GM12878 (cell line): ENCODE measurements around the gene CHL1. TPM values are rescaled to one million over a fixed set of nuclear protein-coding genes. Genes with fewer than 3 reads are reported as not detected.

Source experiments
- ATAC-seq: fragments of 200-7000 bp; cut with Tn5 transposase; 3 replicates; pipeline ENCODE4 v1.9.1; 2020; ENCODE audit warnings: mild to moderate bottlenecking, moderate library complexity
- BruUV-seq: library from RNA; stranded (reverse); fragments of 400-500 nt; replicated peaks from 2 replicates; lab custom pipeline; 2021; lab: Mats Ljungman, UMichigan
- CTCF ChIA-PET: fragments of 300-600 bp; sonication (Branson Sonifier 250); formaldehyde crosslinking; extraction: SDS; loops from one replicate; lab custom pipeline; 2021; ENCODE audit warnings: inconsistent platforms; lab: Yijun Ruan, JAX
- POLR2A ChIA-PET: fragments of 350-600 bp; formaldehyde crosslinking; extraction: SDS; loops from one replicate; lab custom pipeline; 2021; ENCODE audit warnings: inconsistent platforms; lab: Charles Lee
- RAD21 ChIA-PET: fragments of 300-600 bp; sonication (Branson Sonifier 250); formaldehyde crosslinking; loops from one replicate; lab custom pipeline; 2023; ENCODE audit warnings: antibody characterized with exemption; ENCODE audit not compliant: unreplicated experiment; lab: Charles Lee
- SMC1A ChIA-PET: fragments of 300-600 bp; sonication (Branson Sonifier 250); formaldehyde crosslinking; loops from one replicate; lab custom pipeline; 2023; ENCODE audit not compliant: unreplicated experiment, uncharacterized antibody; lab: Charles Lee
- DNase-seq: peaks from one replicate; pipeline ENCODE4 v3.0.0-alpha.2; 2011; ENCODE audit warnings: low read depth, low spot score
- FAIRE-seq: peaks from 3 replicates; lab custom pipeline; 2011; peaks lifted over from hg19 to GRCh38; lab: Jason Lieb, UNC
- H2AFZ ChIP-seq: 2 replicates; pipeline ENCODE4 v1.6.0; 2011; ENCODE audit warnings: low read depth, low read length, control low read depth; ENCODE audit not compliant: control insufficient read depth
- H3K27ac ChIP-seq: 2 replicates; pipeline ENCODE4 v1.5.1; 2011; ENCODE audit warnings: control low read depth; ENCODE audit not compliant: control insufficient read depth, insufficient read depth
- H3K27me3 ChIP-seq, 2 experiments: replicated peaks in 1 of 2; 2 replicates each; pipeline versions ENCODE4 v1.6.0 to v1.6.1; 2011; ENCODE audit warnings: low read length in 1 of 2; ENCODE audit not compliant: control insufficient read depth in 2 of 2, insufficient read depth in 2 of 2
- H3K36me3 ChIP-seq, 2 experiments: 2 replicates each; pipeline ENCODE4 v1.5.1; 2011; ENCODE audit warnings: low read length in 1 of 2; ENCODE audit not compliant: control insufficient read depth in 2 of 2, insufficient read depth in 2 of 2
- H3K4me1 ChIP-seq: 2 replicates; pipeline ENCODE4 v1.6.1; 2011; ENCODE audit warnings: mild to moderate bottlenecking, low read length, moderate library complexity, mixed read lengths; ENCODE audit not compliant: control insufficient read depth, insufficient read depth
- H3K4me2 ChIP-seq: 2 replicates; pipeline ENCODE4 v1.6.0; 2011; ENCODE audit warnings: control low read depth; ENCODE audit not compliant: control insufficient read depth, insufficient read depth
- H3K4me3 ChIP-seq: fragments of 200-600 bp; sonication (generic); 2 replicates; pipeline ENCODE4 v1.5.1; 2016
- H3K79me2 ChIP-seq: 2 replicates; pipeline ENCODE4 v1.6.0; 2011; ENCODE audit warnings: low read length; ENCODE audit not compliant: control insufficient read depth, insufficient read depth
- H3K9ac ChIP-seq: 2 replicates; pipeline ENCODE4 v1.8.0; 2011; ENCODE audit warnings: low read length, control low read depth, mixed read lengths; ENCODE audit not compliant: control insufficient read depth, insufficient read depth
- H3K9me3 ChIP-seq: replicated peaks from 3 replicates; pipeline ENCODE4 v1.5.1; 2011; ENCODE audit warnings: mild to moderate bottlenecking, low read length; ENCODE audit not compliant: control insufficient read depth, insufficient read depth
- H4K20me1 ChIP-seq: 2 replicates; pipeline ENCODE4 v1.6.0; 2011; ENCODE audit not compliant: control insufficient read depth, insufficient read depth
- SIN3A ChIP-seq: IDR thresholded peaks from 2 replicates; pipeline ENCODE4 v1.6.1; 2012; ENCODE audit warnings: low read depth, low read length, improper control_type of control experiment
- ZNF592 ChIP-seq: fragments of 450-650 bp; IDR thresholded peaks from 2 replicates; pipeline ENCODE4 v1.6.1; 2017; ENCODE audit warnings: mild to moderate bottlenecking, moderate library complexity
- WGBS: methylation state at CpG from one replicate; pipeline ENCODE4 v1.1.6; 2016; ENCODE audit warnings: low lambda C conversion rate; ENCODE audit not compliant: insufficient replicate concordance, insufficient coverage; ENCODE audit errors: missing lambda C conversion rate; 5-methylcytosine and 5-hydroxymethylcytosine counted together
- in situ Hi-C: fragments of 300-500 bp; cut with MboI; formaldehyde crosslinking; loops from 9 replicates; pipeline ENCODE4 v1.14.3; 2018; ENCODE audit warnings: mixed read lengths
- intact Hi-C: fragments of 100-400 bp; cut with micrococcal nuclease; formaldehyde crosslinking; loops from one replicate; pipeline ENCODE4 v1.14.2; 2022; ENCODE audit not compliant: unreplicated experiment
- polyA plus RNA-seq, 11 experiments: library from polyadenylated mRNA; depleted of rRNA in 4 of 11; unstranded in 6 of 11; stranded (reverse) in 5 of 11; fragments of >200 nt; fragmentation: Nextera tagmentation in 4 of 11; fragmentation: Illumina TruSeq in 1 of 11; extraction: Ambion mirVana in 4 of 11; extraction: Trizol in 1 of 11; gene quantifications; 1 replicate in 1 of 11; 2 replicates in 10 of 11; pipeline versions ENCODE4 v1.2.1 to v1.2.3, GENCODE V29; 2011 to 2016; ENCODE audit warnings: inconsistent platforms in 2 of 11, missing spikeins in 2 of 11, low read depth in 1 of 11
- total RNA-seq, 4 experiments: library from RNA; depleted of rRNA in 3 of 4; stranded (reverse); fragments of >200 nt in 3 of 4; fragmentation: Illumina TruSeq in 1 of 4; extraction: Trizol in 1 of 4; gene quantifications; 2 replicates each; pipeline versions ENCODE4 v1.2.1 to v1.2.3, GENCODE V29; 2013 to 2021
- TF ChIP-seq, protein P1 (sequence below): fragments of 450-650 bp; formaldehyde crosslinking; IDR thresholded peaks from 2 replicates; pipeline ENCODE4 v1.4.0; 2022; ENCODE audit warnings: mild to moderate bottlenecking, moderate library complexity

Gene CHL1
- total and polyA plus RNA-seq, 10 of the 15 experiments (the other 5 are each of a cell fraction or from before 2014, with no cell fraction given), result 0.71 to 30.4 (median 1.8) TPM

DNA sequence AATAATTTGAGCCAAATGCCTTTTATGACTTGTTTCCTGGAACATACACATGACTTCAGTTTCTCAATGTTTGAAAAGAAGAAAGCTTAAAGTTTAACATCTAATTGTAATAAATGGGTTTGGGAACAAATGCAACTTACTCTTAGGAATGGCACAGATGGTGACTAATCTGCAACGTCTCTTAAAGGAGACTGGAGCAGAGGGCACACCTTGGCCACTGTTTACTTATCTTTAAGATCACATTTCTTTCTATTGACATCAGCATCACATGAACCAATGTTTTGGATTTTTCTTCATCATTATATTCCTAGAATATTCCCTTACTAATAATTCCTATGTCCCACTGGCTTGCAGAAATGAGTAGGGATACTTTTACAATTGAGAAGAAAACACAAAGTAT, 229.5 kb downstream of the CHL1 start (continued):
- no peak for TF ChIP-seq SIN3A
- TF ChIP-seq, protein P1, sequence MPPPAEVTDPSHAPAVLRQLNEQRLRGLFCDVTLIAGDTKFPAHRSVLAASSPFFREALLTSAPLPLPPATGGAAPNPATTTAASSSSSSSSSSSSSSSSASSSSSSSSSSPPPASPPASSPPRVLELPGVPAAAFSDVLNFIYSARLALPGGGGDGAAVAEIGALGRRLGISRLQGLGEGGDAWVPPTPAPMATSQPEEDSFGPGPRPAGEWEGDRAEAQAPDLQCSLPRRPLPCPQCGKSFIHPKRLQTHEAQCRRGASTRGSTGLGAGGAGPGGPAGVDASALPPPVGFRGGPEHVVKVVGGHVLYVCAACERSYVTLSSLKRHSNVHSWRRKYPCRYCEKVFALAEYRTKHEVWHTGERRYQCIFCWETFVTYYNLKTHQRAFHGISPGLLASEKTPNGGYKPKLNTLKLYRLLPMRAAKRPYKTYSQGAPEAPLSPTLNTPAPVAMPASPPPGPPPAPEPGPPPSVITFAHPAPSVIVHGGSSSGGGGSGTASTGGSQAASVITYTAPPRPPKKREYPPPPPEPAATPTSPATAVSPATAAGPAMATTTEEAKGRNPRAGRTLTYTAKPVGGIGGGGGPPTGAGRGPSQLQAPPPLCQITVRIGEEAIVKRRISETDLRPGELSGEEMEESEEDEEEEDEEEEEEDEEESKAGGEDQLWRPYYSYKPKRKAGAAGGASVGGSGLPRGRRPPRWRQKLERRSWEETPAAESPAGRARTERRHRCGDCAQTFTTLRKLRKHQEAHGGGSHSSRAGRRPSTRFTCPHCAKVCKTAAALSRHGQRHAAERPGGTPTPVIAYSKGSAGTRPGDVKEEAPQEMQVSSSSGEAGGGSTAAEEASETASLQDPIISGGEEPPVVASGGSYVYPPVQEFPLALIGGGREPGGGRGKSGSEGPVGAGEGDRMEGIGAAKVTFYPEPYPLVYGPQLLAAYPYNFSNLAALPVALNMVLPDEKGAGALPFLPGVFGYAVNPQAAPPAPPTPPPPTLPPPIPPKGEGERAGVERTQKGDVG, result no peak

DNA sequence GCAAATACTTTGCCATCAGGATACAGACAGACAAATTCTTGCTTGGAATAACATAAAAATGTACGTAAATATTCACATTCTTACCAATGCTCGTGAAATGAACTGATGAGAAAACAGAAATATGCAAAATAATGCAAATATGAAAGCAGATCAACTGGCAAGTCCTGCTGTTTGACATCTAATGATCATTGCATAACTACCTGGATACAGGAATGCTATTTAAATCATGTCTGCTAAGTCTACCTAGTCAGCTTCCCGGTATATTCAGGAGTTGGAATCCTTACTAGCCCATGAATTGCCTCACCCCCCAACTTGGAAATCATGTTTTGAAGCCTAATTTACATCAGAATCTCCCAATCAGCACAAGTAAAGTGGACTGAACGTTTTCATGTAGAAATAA, 230.6 kb downstream of the CHL1 start:
- no peak for FAIRE-seq
- in situ Hi-C loops, result no loop called here
- no peak for TF ChIP-seq ZNF592

More for the DNA sequence above, 230.6 kb downstream of the CHL1 start:
- CTCF ChIA-PET, result no interaction called here
- H3K4me2 ChIP-seq, result no peak overlapping the region
- no peak overlapping the region for H3K9ac ChIP-seq
- H3K4me3 ChIP-seq, result no peak overlapping the region
- ATAC-seq, result no peak
- SMC1A ChIA-PET, result interaction anchor here (0.7 kb wide), 1 partner anchor 41 kb away, joined by 3 read pairs; no protein-coding TSS in a partner anchor
- H3K27me3 ChIP-seq, result no peaks in the 10 kb centered on the region
- H3K36me3 ChIP-seq, result no peaks in the 10 kb centered on the region
- H3K9me3 ChIP-seq, result no peaks in the 10 kb centered on the region
- BruUV-seq, result no TSS peak
- no peaks in the 10 kb centered on the region for H3K4me1 ChIP-seq
- DNase-seq, result no peak
- H4K20me1 ChIP-seq, result no peaks in the 10 kb centered on the region
- WGBS, result 0% methylated on average over 4 of the region's 4 CpGs
- H2AFZ ChIP-seq, result no peak overlapping the region
- RAD21 ChIA-PET, result no interaction called here
- intact Hi-C loops, result no loop called here
- H3K79me2 ChIP-seq, result no peaks in the 10 kb centered on the region
- POLR2A ChIA-PET, result no interaction called here
- no peak overlapping the region for H3K27ac ChIP-seq
